ENCODE results near the gene LRRFIP2. TPM values are rescaled to one million over a fixed set of nuclear protein-coding genes. Genes with fewer than 3 reads are reported as not detected.

LRRFIP2 gene
- total and polyA plus RNA-seq, 2 experiments from 2014 or later: 29.0 to 48.8 TPM

GRCh38 chr3:37112987-37113386 is 61.4 kb downstream of the LRRFIP2 start:
- H3K4me1 ChIP-seq (ENCODE audit: insufficient read depth): no peaks in the 10 kb centered on the region
- no peak overlapping the region for H2AFZ ChIP-seq
- H3K36me3 ChIP-seq (replicated peaks; ENCODE audit: insufficient read depth, low read depth): no peaks in the 10 kb centered on the region
- H3K27ac ChIP-seq: no peak overlapping the region
- no peaks in the 10 kb centered on the region for H3K79me2 ChIP-seq
- DNase-seq (ENCODE audit: low spot score): no peak
- H3K4me2 ChIP-seq: no peak overlapping the region
- TF ChIP-seq EZH2phosphoT487 (IDR thresholded peaks at IDR 0.05; ENCODE audit: low read depth, severe bottlenecking, unreplicated experiment) (no peak), EZH2 (IDR thresholded peaks at IDR 0.05; ENCODE audit: borderline replicate concordance) (no peak)
- TF ChIP-seq, protein P1, sequence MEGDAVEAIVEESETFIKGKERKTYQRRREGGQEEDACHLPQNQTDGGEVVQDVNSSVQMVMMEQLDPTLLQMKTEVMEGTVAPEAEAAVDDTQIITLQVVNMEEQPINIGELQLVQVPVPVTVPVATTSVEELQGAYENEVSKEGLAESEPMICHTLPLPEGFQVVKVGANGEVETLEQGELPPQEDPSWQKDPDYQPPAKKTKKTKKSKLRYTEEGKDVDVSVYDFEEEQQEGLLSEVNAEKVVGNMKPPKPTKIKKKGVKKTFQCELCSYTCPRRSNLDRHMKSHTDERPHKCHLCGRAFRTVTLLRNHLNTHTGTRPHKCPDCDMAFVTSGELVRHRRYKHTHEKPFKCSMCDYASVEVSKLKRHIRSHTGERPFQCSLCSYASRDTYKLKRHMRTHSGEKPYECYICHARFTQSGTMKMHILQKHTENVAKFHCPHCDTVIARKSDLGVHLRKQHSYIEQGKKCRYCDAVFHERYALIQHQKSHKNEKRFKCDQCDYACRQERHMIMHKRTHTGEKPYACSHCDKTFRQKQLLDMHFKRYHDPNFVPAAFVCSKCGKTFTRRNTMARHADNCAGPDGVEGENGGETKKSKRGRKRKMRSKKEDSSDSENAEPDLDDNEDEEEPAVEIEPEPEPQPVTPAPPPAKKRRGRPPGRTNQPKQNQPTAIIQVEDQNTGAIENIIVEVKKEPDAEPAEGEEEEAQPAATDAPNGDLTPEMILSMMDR (IDR thresholded peaks at IDR 0.05; ENCODE audit: poor library complexity): no peak
- H3K9me3 ChIP-seq (ENCODE audit: low read depth): no peaks in the 10 kb centered on the region
- no peaks in the 10 kb centered on the region for H4K20me1 ChIP-seq (ENCODE audit: insufficient read depth, poor library complexity, severe bottlenecking)
- no peak overlapping the region for H3K4me3 ChIP-seq
- H3K27me3 ChIP-seq: no peaks in the 10 kb centered on the region
- no peaks in the 10 kb centered on the region for H3K9me2 ChIP-seq (replicated peaks; ENCODE audit: insufficient read depth)
- WGBS (ENCODE audit: low lambda C conversion rate, missing lambda C conversion rate): 100% methylated on average over 1 of the region's 1 CpG

- no peak overlapping the region for H3K4me3 ChIP-seq
- H2AFZ ChIP-seq: no peak overlapping the region
- H3K9me2 ChIP-seq (replicated peaks; ENCODE audit: insufficient read depth): no peaks in the 10 kb centered on the region
- no peak overlapping the region for H3K4me2 ChIP-seq
- no peaks in the 10 kb centered on the region for H3K4me1 ChIP-seq (ENCODE audit: insufficient read depth)
- no peaks in the 10 kb centered on the region for H3K9me3 ChIP-seq (ENCODE audit: low read depth)
- H4K20me1 ChIP-seq (ENCODE audit: insufficient read depth, poor library complexity, severe bottlenecking): no peaks in the 10 kb centered on the region
- no peak overlapping the region for H3K27ac ChIP-seq
- DNase-seq (ENCODE audit: low spot score): no peak
- H3K79me2 ChIP-seq: no peaks in the 10 kb centered on the region
- TF ChIP-seq EZH2 (IDR thresholded peaks at IDR 0.05; ENCODE audit: borderline replicate concordance): no peak
- no peak for TF ChIP-seq EZH2phosphoT487 (IDR thresholded peaks at IDR 0.05; ENCODE audit: low read depth, severe bottlenecking, unreplicated experiment)
- TF ChIP-seq, protein P1 (IDR thresholded peaks at IDR 0.05; ENCODE audit: poor library complexity): no peak
- no peaks in the 10 kb centered on the region for H3K36me3 ChIP-seq (replicated peaks; ENCODE audit: insufficient read depth, low read depth)
- WGBS (ENCODE audit: low lambda C conversion rate, missing lambda C conversion rate): 75% methylated on average over 2 of the region's 2 CpGs
- no peaks in the 10 kb centered on the region for H3K27me3 ChIP-seq
Observed at GRCh38 chr3:37111199-37111598, 63.2 kb downstream of the LRRFIP2 start.

- Histone ChIP-seq H3K4me1 (ENCODE audit: insufficient read depth) (no peaks in the 10 kb centered on the region), H3K27ac (no peak overlapping the region), H3K4me3 (no peak overlapping the region), H2AFZ (no peak overlapping the region), H3K36me3 (replicated peaks; ENCODE audit: insufficient read depth, low read depth) (no peaks in the 10 kb centered on the region), H3K27me3 (no peaks in the 10 kb centered on the region), H4K20me1 (ENCODE audit: insufficient read depth, poor library complexity, severe bottlenecking) (no peaks in the 10 kb centered on the region), H3K9me3 (ENCODE audit: low read depth) (no peaks in the 10 kb centered on the region), H3K9me2 (replicated peaks; ENCODE audit: insufficient read depth) (no peaks in the 10 kb centered on the region), H3K79me2 (no peaks in the 10 kb centered on the region), H3K4me2 (no peak overlapping the region)
- WGBS (ENCODE audit: low lambda C conversion rate, missing lambda C conversion rate): 91% methylated on average over 2 of the region's 2 CpGs
- TF ChIP-seq, protein P1 (IDR thresholded peaks at IDR 0.05; ENCODE audit: poor library complexity): no peak
- no peak for TF ChIP-seq EZH2 (IDR thresholded peaks at IDR 0.05; ENCODE audit: borderline replicate concordance)
- no peak for TF ChIP-seq EZH2phosphoT487 (IDR thresholded peaks at IDR 0.05; ENCODE audit: low read depth, severe bottlenecking, unreplicated experiment)
- no peak for DNase-seq (ENCODE audit: low spot score)
Observed at GRCh38 chr3:37107846-37108245, 66.5 kb downstream of the LRRFIP2 start.
